ENCODE results near the gene THSD8. TPM values are rescaled to one million over a fixed set of nuclear protein-coding genes. Genes with fewer than 3 reads are reported as not detected.
"Not testable (repeated sequence)": the region's sequence is repeated elsewhere in the genome, so short reads cannot be mapped to it uniquely, and the experiment has no call there.

THSD8 gene
- total RNA-seq, 1 donor from 2014 or later, result 2.4 TPM

DNA sequence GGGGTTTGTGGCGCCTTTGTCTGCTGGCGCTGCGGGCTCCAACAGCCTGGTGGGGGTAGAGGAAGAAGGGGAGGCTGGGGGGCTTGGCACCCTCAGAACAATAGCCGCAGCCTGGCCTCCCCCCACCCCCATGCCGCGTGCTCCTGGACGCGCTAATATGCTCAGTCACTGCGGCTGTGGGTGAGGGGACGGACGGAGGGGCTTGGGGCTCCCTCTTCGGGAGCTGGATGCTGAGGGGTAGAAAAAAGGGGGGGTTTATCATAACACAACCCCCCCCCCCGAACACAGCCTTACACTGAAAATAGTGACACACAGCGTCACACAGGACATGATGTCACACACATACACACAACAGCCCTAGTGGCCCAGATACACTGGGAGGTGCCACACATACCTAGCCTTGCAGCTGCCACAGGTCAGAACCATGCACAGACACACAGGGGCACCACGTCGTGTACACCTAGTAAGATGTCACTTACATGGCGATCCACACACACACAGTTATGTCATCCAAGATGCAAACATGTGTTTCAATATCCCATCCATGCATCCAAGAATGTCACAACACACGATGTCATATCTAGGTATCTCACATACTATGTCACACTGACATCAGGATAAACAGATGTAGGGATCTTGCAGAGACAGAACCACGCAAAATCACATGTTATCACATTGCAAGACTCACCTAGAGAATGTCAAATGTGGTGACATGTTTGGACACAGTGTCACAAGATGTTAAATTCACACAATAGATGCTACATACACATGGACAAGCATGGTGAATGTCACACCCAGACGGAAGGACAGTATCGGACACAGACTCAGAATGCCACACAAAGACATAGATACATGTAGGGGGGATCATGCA, 37.3 kb downstream of the THSD8 start:
- ATAC-seq (no peak), DNase-seq (ENCODE audit: low spot score) (no peak)
- intact Hi-C loops (cut with DNase I), result no loop called here

DNA sequence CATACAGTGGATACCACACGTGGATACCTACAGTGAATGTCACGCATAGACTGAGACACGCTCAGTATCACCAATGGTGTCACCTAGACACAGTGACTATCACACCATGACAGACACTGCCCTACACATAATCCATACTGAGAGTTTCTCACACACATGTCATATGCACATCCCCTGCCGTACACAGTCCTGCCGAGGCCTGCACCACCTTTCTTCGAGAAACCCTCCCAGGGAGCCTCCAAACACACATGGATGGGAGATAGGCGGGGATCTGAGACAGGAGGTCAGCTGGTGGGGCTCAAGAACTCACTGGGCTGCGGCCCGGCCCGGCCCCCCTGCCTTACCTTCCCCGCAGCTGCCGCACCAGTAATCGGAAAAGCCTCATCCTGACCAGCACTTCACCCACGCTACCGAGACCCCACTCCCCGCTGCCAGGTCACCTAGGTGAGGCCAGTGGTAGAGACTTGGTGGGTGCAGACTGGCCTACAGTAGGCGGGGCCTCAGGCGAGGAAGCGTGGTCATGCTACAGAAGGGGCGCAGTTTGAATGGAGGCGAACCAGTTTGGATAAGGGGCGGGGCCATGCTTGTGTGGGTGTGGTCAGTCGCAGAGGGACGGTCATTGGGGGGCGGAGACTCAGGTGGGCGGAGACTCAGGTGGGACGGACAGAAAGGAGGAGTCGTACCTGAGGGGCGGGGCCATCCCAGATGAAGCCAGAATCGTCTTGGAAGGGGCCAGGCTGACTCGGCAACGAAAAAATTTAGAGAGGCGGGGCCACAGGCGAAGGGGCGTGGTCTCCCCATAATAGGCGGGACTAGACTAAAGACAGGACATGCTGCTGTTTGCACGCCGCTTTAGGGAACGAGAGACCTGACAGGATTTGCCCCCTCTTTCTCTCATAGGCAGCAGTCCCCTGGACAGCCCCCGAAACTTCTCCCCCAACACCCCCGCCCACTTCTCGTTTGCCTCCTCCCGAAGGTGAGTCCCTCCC, 38.5 kb downstream of the THSD8 start:
- intact Hi-C loops (cut with DNase I), result no loop called here
- DNase-seq (ENCODE audit: low spot score) (peak; percentile 68), ATAC-seq (peak; percentile 25)

DNA sequence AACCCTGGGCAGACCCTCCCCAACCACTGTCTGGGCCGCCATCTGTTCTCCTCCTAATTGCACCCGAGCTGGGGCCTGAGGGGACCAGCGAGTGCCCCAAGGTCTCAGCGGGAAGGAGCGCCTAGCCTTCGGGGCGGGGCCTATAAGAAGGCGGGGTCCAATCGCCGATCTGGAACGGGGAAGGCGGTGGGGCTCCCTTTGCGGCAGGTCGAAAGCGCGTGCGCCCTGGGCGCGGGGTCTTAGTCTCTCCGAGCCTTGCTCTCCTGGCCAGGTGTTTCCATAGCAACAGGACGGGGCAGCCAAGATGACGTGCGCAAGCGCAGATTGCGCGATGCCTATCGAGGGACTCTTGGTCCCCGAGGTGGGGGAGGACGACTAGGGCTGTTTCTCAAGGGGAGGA, 39.2 kb downstream of the THSD8 start:
- ATAC-seq (peak; percentile 9), DNase-seq (ENCODE audit: low spot score) (no peak)
- intact Hi-C loops (cut with DNase I), result no loop called here

DNA sequence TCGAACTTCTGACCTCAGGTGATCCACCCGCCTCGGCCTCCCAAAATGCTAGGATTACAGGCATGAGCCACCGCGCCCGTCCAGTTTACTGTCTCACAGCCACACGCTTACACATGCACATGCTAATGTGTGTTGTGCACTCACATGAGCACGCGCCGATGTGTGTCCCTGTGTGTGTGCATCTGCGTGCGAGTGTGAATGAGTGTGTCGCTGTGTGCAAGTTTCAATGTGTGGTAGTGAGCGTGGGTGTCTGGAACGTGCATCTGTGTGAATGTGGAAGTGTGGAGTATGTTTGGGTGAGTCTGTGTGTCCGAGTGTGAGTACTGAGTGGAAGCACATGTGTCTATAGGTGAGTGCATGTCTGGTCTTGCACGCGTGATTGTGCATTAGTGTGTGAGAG, 40.6 kb downstream of the THSD8 start:
- intact Hi-C loops (cut with DNase I), result no loop called here
- no peak for DNase-seq (ENCODE audit: low spot score)
- ATAC-seq, result no peak

DNA sequence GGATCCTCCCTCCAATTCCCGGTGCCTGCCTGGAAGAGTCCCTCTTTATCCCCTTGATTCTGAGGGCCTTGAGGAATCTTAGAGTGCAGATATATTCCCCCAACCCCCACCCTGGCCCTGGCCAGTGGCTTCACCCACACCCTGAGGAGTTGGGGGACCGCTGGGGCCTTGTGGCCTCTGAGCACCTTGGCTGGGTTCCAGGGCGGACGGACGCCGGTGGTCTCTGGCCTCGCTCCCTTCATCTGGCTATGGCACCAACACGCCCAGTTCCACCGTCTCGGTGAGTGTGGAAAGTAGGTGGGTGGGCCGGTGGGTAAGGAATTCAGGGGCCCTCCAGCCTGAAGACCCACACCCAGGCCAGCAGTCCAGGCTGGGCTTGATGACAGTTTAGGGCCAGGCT, 41.5 kb downstream of the THSD8 start:
- intact Hi-C loops (cut with DNase I), result no loop called here
- ATAC-seq, result no peak
- peak; percentile 61 for DNase-seq (ENCODE audit: low spot score)

DNA sequence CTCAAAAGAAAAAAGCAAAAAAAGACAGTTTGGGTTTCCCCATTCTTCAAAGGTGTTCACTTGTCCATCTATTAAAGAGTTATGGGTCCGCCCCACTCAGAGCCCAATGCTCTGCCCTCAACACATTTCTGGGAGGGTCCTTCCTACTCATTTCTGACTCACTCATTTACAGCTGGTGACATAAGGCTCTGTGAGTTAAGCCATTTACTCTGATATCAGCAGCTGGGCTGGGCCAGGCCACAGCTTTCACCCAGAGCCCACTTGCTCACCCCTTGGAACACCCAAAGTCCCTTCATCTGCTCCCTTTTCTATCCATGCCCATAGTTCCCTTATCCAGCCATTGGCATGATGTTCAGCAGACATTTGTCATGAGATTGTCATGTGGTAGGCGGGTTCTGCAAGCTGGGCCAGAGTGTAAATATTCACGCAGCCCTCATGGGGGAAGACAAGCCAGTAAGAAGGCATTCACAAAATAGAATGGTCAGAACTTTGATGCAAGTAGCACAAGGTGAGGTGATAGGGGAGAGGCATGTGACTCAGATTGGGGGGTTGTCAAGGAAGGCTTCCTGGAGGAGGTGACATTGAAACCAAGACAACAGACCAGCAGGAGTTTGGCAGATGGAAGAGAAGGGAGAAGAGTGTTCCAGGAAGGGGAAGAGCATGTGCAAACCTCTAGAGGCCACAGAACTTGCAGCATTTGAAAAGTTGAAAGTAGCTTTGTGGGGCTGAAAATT, 42.3 kb downstream of the THSD8 start:
- intact Hi-C loops (cut with DNase I), result no loop called here
- ATAC-seq (no peak), DNase-seq (ENCODE audit: low spot score) (no peak)

DNA sequence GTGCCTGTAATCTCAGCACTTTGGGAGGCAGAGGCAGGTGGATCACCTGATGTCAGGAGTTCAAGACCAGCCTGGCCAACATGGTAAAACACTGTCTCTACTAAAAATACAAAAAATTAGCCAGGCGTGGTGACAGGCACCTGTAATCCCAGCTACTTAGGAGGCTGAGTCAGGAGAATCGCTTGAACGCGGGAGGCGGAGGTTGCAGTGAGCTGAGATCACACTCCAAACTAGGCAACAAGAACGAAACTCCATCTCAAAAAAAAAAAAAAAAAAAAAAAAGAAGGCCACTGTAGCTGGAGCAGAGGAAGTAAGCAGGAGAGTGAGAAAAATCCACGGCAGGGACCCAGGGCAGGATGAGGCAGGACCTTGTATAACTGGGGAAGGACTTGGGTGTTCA, 44.7 kb downstream of the THSD8 start:
- not testable (repeated sequence) for ATAC-seq; DNase-seq (ENCODE audit: low spot score)
- intact Hi-C loops (cut with DNase I), result loop anchor here (5.0 kb wide), 1 partner anchor 89 kb away; no protein-coding TSS in a partner anchor

DNA sequence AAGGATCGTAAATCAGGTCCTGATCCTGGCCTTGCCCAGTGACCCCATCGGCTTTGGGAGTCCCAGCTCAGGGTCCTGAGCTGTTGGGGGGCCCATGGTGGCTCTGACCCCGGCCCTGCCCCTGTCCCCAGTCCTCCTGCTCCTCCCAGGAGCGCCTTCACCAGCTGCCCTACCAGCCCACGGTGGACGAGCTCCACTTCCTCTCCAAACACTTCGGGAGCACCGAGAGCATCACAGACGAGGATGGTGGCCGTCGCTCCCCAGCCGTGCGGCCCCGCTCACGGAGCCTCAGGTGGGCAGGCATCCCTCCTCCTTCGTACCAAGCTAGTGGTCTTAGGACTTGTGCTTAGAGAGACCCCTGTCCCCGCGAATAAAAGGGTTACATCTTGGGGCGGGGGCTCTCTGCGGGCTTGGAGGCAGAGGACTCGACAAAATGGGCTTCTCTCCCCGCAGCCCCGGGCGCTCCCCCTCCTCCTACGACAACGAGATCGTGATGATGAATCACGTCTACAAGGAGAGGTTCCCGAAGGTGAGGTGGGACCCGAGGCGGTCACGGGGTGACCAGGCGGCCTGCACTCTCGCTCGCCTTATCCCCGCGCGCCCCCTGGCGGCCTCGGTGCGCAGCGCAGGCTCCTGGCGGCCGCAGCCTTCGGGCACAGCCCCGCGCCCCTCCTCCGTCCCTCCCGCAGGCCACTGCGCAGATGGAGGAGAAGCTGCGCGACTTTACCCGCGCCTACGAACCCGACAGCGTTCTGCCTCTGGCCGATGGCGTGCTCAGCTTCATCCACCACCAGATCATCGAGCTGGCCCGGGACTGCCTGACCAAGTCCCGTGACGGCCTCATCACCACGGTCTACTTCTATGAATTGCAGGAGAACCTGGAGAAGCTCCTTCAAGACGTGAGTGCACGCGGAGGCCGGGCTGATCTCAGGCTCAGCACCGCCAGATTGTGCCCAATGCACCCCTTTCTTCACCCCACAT, 45.6 kb downstream of the THSD8 start:
- intact Hi-C loops (cut with DNase I), result loop anchor here (5.0 kb wide), 1 partner anchor 90 kb away; no protein-coding TSS in a partner anchor
- peak; percentile 97 for ATAC-seq
- peak; percentile 92 for DNase-seq (ENCODE audit: low spot score)

Small RNAs within 50 kb of the gene (microRNA-seq; reads per million reads assigned to microRNA genes)
- not detected for gene MIR5684
- gene MIR6794, result not detected

Other genes starting within 250 kb of the THSD8 start
- gene ZNF490, start 191.3 kb upstream of the THSD8 start, total RNA-seq, result 8.6 TPM
- gene ZNF791, start 191.1 kb upstream of the THSD8 start, total RNA-seq, result 48.2 TPM
- 76.4 TPM for gene MAN2B1, start 135.3 kb upstream of the THSD8 start, total RNA-seq
- gene WDR83, start 135.3 kb upstream of the THSD8 start, total RNA-seq, result 12.3 TPM
- gene DHPS, start 120.2 kb upstream of the THSD8 start, total RNA-seq, result 77.1 TPM
- not detected for gene GNG14, start 114.1 kb upstream of the THSD8 start, total RNA-seq
- gene FBXW9, start 105.4 kb upstream of the THSD8 start, total RNA-seq, result 3.6 TPM
- 70.6 TPM for gene TNPO2, start 78.1 kb upstream of the THSD8 start, total RNA-seq
- 128 TPM for gene TRIR, start 67.4 kb upstream of the THSD8 start, total RNA-seq
- gene GET3, start 64.6 kb upstream of the THSD8 start, total RNA-seq, result 30.1 TPM
- gene BEST2, start 50.3 kb upstream of the THSD8 start, total RNA-seq, result not detected
- 45.1 TPM for gene HOOK2, start 26.5 kb upstream of the THSD8 start, total RNA-seq
- 279 TPM for gene JUNB, start 10.6 kb upstream of the THSD8 start, total RNA-seq
- 117 TPM for gene PRDX2, start 269 bp upstream of the THSD8 start, total RNA-seq
- gene RNASEH2A, start 4.5 kb downstream of the THSD8 start, total RNA-seq, result 5.1 TPM
- gene RTBDN, start 32.5 kb downstream of the THSD8 start, total RNA-seq, result not detected
- 0.31 TPM for gene MAST1, start 36.4 kb downstream of the THSD8 start, total RNA-seq
- 26.7 TPM for gene DNASE2, start 79.4 kb downstream of the THSD8 start, total RNA-seq
- 1.1 TPM for gene KLF1, start 85.1 kb downstream of the THSD8 start, total RNA-seq
- 24.4 TPM for gene GCDH, start 89.1 kb downstream of the THSD8 start, total RNA-seq
- gene SYCE2, start 117.2 kb downstream of the THSD8 start, total RNA-seq, result not detected
- gene FARSA, start 131.6 kb downstream of the THSD8 start, total RNA-seq, result 33.7 TPM
- 454 TPM for gene CALR, start 136.5 kb downstream of the THSD8 start, total RNA-seq
- 102 TPM for gene RAD23A, start 143.8 kb downstream of the THSD8 start, total RNA-seq
- 13.7 TPM for gene GADD45GIP1, start 155.2 kb downstream of the THSD8 start, total RNA-seq
- gene DAND5, start 167.5 kb downstream of the THSD8 start, total RNA-seq, result not detected
- gene NFIX, start 193.4 kb downstream of the THSD8 start, total RNA-seq, result 131 TPM